ENCODE results near the gene SHTN1.

Gene SHTN1, protein sequence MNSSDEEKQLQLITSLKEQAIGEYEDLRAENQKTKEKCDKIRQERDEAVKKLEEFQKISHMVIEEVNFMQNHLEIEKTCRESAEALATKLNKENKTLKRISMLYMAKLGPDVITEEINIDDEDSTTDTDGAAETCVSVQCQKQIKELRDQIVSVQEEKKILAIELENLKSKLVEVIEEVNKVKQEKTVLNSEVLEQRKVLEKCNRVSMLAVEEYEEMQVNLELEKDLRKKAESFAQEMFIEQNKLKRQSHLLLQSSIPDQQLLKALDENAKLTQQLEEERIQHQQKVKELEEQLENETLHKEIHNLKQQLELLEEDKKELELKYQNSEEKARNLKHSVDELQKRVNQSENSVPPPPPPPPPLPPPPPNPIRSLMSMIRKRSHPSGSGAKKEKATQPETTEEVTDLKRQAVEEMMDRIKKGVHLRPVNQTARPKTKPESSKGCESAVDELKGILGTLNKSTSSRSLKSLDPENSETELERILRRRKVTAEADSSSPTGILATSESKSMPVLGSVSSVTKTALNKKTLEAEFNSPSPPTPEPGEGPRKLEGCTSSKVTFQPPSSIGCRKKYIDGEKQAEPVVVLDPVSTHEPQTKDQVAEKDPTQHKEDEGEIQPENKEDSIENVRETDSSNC

DNA sequence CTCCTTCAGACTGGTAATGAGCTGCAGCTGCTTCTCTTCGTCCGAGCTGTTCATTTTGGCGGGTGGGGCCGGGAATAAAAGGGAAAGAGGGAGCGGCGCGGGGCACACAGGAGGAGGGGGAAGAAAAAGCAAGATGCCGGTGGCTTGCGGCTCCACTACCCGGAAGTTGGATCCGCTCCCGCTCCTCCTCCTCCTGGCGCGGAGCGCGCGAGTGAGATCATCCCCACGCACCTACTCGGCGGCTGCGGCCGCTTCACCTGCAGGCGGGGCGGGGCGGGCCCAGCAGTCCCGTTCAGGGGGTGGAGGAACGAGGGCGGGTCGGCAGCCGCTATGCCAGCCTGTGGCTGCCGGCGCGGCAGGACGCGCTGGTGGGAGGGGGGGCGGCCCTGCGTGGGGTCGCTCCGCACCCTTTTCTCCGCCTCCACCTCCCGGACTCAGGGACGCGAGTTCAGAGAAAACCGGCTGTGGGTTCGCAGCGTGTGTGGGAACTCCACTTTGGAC is at the start of gene SHTN1:
SHTN1 (minus strand) TSS at position 162 of the 501 bp plus-strand sequence; CDS start at position 54, 108 bp downstream.
- peak; percentile 98 for DNase-seq

DNA sequence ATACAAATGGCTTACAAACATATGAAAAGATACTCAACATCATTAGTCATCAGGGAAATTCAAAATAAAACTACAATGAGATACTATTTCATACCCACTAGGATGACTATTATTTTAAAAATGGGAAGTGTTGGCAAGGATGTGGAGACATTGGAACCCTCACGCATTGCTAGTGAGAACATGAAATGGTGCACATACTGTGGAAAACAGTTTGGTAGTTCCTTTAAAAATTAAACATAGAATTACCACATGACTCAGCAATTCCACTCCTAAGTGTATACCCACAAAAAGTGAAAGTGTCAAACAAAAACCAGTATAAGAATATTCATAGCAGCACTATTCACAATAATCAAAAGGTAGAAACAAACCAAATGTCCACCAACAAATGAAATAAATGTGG is 48.5 kb upstream of the SHTN1 start:
- DNase-seq, result no peak

DNA sequence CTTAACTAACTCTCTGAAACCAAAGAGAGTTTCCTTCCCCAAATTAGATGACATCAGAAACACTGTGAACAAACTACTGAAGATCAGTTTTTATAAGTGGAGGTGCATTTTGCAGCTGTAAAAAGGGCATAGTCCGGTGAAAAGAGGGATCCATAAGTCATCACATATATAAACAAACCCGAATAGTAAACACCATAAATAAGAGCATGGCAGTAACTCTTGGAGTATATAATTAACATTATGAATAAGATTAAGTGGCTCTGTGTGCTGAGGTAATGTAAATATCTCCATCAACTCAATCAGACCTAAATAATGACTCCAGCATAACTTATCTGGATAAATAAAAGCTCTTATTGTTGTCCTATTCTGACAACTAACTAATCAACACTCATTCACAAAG is 43.0 kb upstream of the SHTN1 start:
- no peak for DNase-seq

DNA sequence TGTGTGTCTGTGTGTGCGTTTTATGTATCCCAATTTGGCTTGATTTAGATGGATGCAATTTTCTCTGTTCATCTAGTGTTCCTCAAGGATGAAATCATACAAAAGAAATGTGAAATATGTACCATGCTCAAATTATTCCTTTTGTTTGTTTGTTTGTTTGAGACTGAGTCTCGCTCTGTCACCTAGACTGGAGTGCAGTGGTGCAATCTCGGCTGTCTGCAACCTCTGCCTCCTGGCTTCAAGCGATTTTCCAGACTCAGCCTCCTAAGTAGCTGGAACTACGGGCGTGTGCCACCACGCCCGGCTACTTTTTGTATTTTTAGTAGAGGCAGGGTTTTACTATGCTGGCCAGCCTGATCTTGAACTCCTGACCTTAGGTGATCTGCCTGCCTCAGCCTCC is 11.3 kb upstream of the SHTN1 start:
- DNase-seq, result no peak

DNA sequence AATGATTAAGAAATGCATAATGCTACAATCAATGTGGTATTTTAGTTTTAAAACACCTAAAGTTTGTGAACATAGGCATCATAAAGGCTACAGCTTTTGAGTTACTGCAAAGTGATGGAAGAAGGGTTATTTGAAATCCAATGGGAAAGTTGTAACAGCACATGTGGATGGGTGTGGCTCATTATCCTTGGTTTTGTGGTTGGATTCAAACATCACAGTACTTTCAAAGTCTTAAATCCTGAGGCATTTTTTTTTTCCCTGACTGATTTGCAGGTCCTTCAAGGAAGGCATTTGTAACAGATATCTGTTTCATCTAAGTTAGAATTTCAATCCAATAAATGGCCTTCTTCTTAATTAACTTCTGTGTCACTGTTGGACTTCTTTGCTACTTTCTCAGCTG is 9.8 kb upstream of the SHTN1 start:
- no peak for DNase-seq

DNA sequence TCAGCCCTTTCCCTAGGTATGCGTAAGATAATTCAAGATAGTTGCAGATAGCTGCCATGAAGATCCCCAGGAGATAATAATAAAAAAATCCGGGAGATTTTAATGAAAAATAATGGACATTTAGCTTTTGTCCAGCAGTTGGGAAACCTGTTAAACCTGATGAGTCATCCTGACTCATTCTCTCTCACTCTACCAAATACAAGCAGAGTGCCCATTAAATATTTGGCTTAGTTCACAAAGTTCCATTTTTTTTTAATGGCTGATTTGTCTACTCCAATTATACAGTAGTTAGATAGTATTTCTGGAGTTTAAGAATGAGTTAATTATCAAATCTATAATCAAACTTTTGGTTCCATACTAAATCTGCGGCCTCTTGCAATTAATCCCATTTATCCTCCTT is 2.1 kb upstream of the SHTN1 start:
- DNase-seq, result peak; percentile 85

DNA sequence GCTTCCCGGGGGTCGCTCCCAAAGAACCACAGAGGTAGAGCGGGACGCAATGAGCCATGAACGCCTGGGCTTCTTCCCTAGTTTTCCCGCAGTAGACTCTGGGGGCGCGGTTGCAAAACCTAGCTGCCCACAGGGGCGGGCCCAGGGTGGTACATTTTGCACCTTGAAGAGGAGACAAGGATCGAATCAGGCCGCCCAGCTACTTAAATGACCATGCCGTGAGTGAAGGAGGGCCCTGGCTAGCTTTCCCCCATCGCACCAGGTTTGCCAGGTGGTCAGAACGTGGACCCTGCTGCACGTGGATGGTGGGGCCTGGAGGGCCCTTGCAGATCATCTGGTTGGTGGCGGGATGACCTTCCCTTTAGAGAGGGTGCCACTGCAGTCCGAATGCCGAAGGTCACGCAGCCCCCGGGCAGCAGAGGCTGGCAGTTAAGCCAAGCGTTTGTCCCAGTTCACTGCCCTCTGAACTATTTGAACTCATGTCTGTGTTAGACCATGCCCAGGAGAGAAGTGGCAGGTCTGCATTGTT is 604 bp upstream of the SHTN1 start:
- peak; percentile 88 for DNase-seq

DNA sequence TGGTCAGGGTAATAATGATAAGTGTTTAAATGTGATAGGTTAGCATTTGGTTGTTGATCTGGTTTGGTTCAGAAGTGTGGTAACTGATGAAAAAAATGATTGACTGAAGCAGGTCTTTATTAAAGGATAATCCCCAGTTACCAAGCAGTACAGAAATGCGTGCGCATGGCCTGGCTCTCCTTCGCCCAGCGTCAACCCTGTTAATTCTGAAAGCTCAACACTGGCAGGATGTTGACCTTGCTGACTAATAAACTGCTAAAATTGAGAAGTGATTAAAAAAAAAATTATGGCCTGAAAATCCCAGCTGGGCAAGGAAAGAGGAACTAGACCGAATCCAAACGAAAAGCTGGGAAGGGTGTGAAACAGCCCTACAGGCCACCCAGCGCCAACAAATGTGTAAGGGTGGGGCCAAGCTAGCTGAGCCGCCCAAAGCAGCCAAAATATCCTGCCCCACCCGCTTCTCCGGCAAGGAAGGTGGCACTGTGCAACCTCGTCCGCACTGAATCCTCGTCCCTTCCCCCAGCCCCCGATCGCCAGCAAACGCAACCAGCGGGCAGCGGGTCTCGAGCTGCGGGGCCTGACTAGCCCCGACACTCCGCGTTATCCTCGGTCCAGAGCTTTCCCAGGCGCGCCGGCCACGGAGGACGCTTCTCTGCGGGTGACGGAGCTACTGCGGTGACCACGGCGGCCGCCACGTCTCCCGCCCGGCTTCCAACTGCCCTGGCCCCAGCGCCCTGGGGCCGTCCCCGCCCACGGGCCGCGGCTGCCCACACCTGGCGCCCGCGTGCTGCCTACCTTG is 561 bp downstream of the SHTN1 start:
- DNase-seq, result peak; percentile 83

DNA sequence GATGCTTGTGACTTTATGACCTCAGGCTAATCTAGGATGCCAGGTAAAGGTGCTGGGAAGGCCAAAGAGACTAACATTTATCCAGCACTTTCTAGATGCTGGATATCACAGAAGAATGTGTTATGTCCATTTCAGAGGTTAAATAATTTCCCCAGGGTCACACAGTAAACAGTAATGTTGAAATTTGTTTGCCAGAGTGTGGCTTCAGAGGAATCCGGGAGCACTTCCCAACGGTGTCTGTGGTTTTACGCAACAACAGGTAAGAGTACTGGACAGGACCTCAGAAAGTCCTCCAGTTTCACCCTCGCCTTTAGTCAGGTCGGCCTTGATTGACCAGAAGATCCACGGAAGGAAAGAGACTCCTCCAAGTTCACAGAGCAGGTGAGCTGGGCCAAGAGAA is 1.7 kb downstream of the SHTN1 start:
- no peak for DNase-seq

DNA sequence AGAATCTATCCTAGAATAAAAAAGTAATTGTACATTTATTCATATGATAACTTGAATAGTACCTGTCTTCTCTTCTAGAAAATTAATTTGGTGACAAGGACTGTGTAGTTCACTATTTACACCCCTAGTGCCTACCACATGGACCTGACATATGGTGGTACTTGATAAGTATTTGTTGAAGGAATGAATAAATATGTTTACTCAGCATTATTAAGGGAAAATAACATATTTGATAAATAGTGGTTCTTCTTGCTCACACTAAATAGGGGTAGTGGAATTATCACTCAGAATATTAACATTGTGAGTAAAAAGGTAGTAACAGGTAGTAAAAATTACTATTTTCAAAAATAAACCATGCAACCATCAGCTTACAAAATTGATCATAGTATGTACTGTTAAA is 2.8 kb downstream of the SHTN1 start:
- DNase-seq, result no peak

DNA sequence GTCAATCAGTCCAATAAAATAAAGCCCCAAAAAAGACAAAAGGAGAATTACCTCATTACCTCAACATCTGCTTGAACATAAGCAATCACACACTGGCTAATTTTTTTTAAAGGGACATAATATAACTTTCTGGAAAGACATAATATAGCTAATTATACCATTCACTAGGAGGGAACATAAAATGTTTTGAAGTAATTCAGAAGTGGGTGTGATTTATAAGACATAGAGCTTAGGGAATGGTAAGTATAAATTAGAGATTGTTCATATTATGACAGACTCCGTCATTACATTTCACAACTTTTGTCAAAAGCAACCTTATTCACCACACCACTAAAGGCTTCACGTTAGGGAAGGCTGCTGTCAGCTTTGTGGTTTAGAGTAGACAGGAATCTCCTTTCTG is 3.8 kb downstream of the SHTN1 start:
- no peak for DNase-seq

DNA sequence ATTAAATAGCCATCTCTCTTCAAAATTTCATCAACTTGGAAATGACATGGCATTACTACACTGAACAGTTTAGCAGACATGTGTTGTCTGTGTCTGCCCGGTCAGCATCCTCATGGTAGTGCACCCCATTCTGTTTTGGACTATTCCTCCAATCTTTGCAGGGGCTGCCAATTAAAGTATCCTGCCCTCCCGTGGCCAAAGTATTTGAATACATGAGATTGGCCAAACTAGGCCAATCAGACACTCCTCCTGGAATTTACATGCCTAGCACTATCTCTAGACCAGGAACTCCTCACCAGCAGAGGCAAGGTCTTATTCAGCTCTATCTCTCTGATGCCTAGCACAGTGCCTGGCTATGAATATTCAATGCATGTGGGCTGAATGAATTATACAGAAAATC is 4.4 kb downstream of the SHTN1 start:
- no peak for DNase-seq

DNA sequence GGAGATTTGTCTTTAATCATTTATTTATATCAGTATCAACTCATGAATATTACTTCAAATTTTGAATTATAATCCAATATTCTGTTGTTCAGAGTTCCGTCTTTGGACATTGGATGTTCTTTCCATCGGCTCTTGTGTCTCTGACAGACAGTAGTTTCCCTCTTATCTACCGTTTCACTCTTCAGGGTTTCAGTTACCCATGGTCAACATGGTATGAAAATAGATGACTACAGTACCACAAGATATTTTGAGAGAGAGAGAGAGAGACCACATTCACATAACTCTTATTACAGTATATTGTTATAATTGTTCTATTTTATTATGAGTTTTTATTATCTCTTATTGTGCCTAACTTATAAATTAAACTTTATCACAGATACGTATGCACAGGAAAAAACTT is 6.8 kb downstream of the SHTN1 start:
- DNase-seq, result no peak

DNA sequence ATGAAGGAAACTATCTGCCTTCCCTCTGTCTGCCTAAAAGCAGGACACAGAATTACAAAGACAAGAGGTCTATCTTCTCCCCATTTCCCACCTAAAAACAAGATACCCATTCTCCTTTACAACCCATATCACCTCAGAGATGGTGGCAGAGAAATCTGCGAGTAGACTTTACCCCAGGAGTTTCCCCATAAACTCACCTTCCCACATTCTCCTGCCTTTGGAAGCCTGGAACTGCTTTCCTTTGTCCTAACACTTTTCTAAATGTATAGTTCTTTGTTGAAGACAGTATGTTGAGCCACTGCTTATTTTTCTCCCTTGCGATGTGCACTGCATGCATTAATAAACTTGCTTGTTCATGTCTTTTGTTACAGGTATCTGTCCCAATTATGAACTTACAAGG is 8.0 kb downstream of the SHTN1 start:
- DNase-seq, result no peak

DNA sequence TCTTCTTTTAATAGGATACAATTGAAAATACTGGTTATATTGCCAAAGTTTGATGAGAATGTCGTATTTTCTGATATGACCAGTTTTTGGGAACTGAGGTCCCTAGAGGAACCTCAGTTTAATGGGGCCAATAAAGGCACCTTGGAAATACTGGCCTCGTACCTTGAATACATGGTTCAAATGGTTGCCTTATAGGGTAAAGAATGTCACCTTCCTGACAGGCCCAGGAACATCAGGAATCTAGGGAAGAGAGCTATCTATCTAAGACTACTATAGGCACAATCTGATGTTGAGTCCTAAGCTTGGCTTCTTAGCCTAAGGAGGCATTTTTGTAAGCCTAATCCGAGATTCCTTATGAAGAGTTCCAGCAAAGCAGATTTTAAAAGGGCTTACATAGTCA is 9.3 kb downstream of the SHTN1 start:
- DNase-seq, result no peak

DNA sequence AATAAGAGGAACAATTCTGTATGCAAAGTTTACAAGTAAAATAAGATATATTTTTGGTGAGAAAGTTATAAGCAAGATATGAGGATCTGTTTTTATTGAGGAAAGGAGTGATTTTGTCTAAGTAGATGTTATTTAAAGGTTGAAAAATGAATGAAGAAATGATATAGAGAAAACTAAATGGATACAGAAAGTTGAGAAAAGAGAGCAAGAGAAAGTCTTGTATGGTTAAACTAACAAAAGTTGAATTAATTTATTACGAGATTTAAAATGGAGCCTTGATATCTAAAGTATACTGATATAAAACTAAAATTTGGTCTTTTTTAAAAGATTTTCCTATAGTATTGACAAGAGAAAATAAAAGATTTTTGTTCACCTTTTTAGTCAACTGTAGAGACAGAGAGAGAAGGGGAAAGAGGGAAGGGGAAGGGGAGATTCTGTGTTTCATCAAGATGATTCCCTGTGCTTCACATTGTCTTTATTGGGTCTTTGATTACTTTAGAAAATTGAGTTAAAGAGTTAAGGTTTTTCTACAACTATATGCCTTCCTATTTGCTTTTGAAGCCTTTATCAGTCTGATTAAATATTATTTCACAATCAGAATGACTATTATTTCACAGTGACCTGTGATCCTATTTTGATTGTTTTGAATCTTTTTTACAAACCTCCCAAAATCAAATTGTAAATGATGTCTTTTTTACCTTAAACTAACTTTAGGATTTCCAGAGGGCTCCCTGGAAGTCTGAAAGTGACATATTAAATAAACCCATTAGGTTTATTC is 10.7 kb downstream of the SHTN1 start:
- no peak for DNase-seq

DNA sequence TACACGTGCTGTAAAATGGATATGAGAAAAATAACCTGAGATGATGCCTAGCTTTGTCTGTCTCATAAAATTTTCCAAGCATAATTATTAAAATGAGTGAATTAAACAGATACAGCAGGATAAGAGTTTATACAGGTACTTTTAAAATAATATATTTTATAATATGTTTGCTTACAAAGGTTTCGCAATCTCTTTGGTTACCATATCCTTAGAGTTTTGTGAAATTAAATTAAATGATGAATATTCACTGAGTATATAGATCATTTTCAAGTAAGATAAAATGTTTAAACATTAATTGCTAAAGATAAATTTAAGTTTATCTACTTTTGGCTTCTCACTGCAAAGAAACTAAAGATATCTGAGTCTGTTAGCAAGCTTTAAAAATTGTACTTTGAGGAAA is 11.4 kb downstream of the SHTN1 start:
- DNase-seq, result no peak

DNA sequence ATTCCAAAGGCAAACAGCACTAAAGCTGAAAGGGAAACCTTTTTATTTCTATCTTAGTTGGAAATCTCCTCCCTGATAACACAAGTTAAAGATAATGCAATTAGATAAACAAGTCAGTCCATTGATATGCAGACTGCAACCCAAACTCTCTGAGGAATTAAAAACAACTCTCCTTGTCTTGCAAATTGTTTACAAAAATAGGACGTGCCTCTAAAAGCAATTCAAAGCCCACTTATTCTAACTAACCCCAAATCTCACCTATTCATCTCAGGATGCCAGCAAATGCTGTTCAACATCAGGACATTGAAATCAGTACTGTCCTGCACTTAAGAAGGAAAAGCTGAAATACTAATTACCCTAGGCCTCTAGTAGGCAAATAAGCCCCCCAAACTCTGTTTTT is 12.8 kb downstream of the SHTN1 start:
- no peak for DNase-seq

DNA sequence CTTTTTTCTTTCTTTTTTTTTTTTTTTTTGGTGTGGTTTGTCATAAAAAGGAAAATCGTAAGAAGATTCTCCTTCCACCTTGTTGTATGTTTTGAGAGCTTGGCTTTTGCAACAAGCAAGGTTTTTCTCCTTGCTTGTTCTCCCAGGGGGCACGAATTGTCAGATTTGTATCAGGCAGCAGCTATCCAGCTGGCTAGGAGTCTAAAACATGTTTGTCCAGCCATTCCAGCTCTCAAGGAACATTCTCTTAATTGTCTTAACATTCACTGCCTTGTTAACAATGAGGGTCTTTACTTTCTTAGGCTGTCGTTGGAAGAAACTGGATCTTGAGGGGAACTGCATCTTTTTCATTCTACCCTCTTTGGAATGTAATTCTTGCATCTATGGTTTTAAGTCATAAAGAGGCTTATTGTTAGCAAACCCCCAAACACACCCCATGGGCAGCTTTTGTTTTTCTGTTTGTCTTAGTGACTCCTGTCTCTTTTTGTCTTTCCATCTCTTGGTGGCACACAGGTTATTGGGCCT is 14.6 kb downstream of the SHTN1 start:
- no peak for DNase-seq

DNA sequence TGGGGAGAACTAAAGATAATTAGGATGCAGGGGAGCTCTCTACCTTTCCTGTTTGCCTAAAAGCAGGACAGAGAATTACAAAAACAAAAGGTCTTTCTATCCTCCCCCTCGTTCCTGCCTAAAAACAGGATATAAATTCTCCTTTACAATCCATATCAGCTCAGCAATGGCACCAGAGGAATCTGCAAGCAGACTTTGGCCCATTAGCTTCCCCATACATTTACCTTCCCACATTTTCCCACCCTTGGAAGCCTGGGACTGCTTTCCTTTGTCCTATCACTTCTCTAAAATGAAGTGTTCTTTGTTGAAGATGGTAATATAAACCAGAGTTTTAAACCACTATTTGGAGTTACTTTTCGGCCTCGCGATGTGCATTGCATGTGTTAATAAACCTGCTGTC is 15.5 kb downstream of the SHTN1 start:
- no peak for DNase-seq

DNA sequence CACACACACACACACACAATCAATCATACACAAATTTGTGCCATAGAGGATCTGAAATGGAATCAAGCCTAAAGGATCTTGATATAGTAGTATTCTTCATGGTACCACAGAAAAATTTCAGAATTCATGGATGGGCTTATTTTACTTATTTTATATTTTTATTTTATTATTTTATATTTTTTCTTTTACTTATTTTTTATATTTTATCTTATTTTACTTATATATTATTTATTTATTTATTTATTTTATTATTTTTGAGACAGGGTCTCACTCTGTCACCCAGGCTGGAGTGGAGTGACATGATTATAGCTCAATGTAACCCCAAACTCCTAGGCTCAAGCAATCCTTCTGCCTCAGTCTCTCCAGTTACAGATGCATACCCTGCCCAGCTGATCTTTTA is 16.7 kb downstream of the SHTN1 start:
- no peak for DNase-seq

DNA sequence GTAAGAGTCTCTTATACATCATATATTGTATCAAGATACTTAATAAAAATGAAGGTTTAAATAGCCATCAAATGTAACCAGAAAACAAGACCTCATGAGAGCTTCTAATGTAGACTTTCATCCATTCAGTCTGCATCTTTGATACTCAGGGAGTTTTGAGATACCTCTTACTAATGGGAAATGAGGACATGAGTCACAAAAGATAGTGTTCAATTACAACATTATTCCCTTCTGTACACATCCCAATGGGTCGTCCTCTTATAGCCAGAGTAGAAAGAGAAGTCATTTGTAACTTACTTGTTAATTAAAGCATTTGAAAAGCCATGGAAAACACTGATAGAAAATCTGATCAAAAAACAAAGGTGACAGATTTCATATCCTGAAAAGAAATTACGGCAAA is 19.4 kb downstream of the SHTN1 start:
- no peak for DNase-seq

Measured in DMS53 (cell line).